Testis (tissue), 5 donors: ENCODE data around the gene TTYH2. TPM values are rescaled to one million over a fixed set of nuclear protein-coding genes. Genes with fewer than 3 reads are reported as not detected.

Experiments used
- DNase-seq: peaks from one replicate; pipeline ENCODE4 v3.0.0-alpha.2; 2019
- H3K27ac ChIP-seq, 2 donors: fragments of 200-600 bp; sonication (generic); one replicate each; pipeline ENCODE4 v1.5.1; 2019
- H3K27me3 ChIP-seq: fragments of 200-600 bp; sonication (generic); one replicate; pipeline ENCODE4 v1.5.1; 2019
- H3K36me3 ChIP-seq: fragments of 200-600 bp; sonication (generic); one replicate; pipeline ENCODE4 v1.5.1; 2017; ENCODE audit warnings: low read depth; ENCODE audit errors: missing control alignments
- H3K4me1 ChIP-seq: fragments of 200-600 bp; sonication (generic); one replicate; pipeline ENCODE4 v1.5.1; 2019
- H3K4me3 ChIP-seq, 2 donors: fragments of 200-600 bp; sonication (generic); one replicate each; pipeline ENCODE4 v1.5.1; 2017 to 2019
- H3K9me3 ChIP-seq: fragments of 200-600 bp; sonication (generic); one replicate; pipeline ENCODE4 v1.5.1; 2017
- CTCF ChIP-seq, 3 experiments: fragments of 450-650 bp in 2 of 3; fragments of 200-600 bp in 1 of 3; sonication (generic) in 1 of 3; IDR thresholded peaks; one replicate each; pipeline ENCODE4 v1.5.1; 2016 to 2019; ENCODE audit warnings: antibody characterized with exemption in 3 of 3, mild to moderate bottlenecking in 2 of 3, moderate library complexity in 1 of 3
- POLR2A ChIP-seq: fragments of 450-650 bp; IDR thresholded peaks from one replicate; pipeline ENCODE4 v1.6.1; 2017; ENCODE audit warnings: antibody characterized with exemption, mild to moderate bottlenecking, moderate library complexity
- WGBS, 2 donors: methylation state at CpG; one replicate each; pipeline ENCODE4 v1.1.5; 2018; 5-methylcytosine and 5-hydroxymethylcytosine counted together
- intact Hi-C: fragments of 100-400 bp; cut with DNase I; formaldehyde crosslinking; loops from one replicate; pipeline ENCODE4 v1.15.1; 2023; ENCODE audit warnings: low total_unique reads
- long read RNA-seq, 2 donors: transcript quantifications; one replicate each; lab custom pipeline, GENCODE V29; 2026
- polyA plus RNA-seq: library from polyadenylated mRNA; stranded (reverse); fragments of 350-450 nt; fragmentation: Illumina TruSeq; extraction: RNeasy Lipid Tissue Mini Kit (QIAGEN cat#74804); gene quantifications from one replicate; pipeline ENCODE4 v1.2.3, GENCODE V29; 2014; ENCODE audit warnings: low read depth, low replicate concordance; ENCODE audit not compliant: insufficient read depth
- total RNA-seq, 2 donors: library from RNA; depleted of rRNA; stranded (reverse); fragments of >200 nt; gene quantifications; one replicate each; pipeline ENCODE4 v1.2.3, GENCODE V29; 2016

The TTYH2 gene
- total RNA-seq (10 to 100 TPM; 69.7 to 73.5 TPM), polyA plus RNA-seq (52.7 TPM)
- long read RNA-seq, donor 1, transcript TTYH2-201 (14 exons, 3,490 nt) = major isoform, 5 of 33 reads
- long read RNA-seq, donor 1, partial matches to known transcripts = 28 of 33 reads
- long read RNA-seq, donor 1, other reads (novel, unspliced or antisense) = 0 of 33 reads
- long read RNA-seq, donor 2, partial matches to known transcripts = 20 of 25 reads
- long read RNA-seq, donor 2, other reads (novel, unspliced or antisense) = 0 of 25 reads

- H3K27me3 ChIP-seq = no peaks in the 10 kb centered on the region
- H3K36me3 ChIP-seq = no peaks in the 10 kb centered on the region
- peak; percentile 91 for DNase-seq
- peaks cover 37% of the 10 kb centered on the region for H3K4me1 ChIP-seq
- peak within 1 kb of the TSS; percentile 49 to 68 for H3K4me3 ChIP-seq
- TF ChIP-seq CTCF (IDR thresholded peaks at IDR 0.05) (peak in 2 of 3 experiments; percentile 17 to 31), POLR2A (no peak)
- H3K27ac ChIP-seq = peak within 1 kb of the TSS; percentile 64 to 83
- H3K9me3 ChIP-seq = no peaks in the 10 kb centered on the region
- 0 to 1% methylated on average over 20 to 43 of the region's 62 CpGs for WGBS, 2 donors
- intact Hi-C loops = loop anchor here (5.0 kb wide), 1 partner anchor 84 kb away; no protein-coding TSS in a partner anchor
Observed at GRCh38 chr17:74212913-74213791, at the start of gene TTYH2. TTYH2 (plus strand) TSS chr17:74213571; CDS start chr17:74213588, 17 bp downstream.

- H3K4me1 ChIP-seq = no peaks in the 10 kb centered on the region
- intact Hi-C loops = no loop called here
- no peaks in the 10 kb centered on the region for H3K36me3 ChIP-seq
- no peaks in the 10 kb centered on the region for H3K27me3 ChIP-seq
- 81 to 82% methylated on average over 7 of the region's 7 CpGs for WGBS, 2 donors
- no peak overlapping the region for H3K27ac ChIP-seq
- H3K9me3 ChIP-seq = no peaks in the 10 kb centered on the region
- DNase-seq = no peak
- TF ChIP-seq POLR2A (no peak), CTCF (IDR thresholded peaks at IDR 0.05) (no peak)
- no peak overlapping the region for H3K4me3 ChIP-seq
Observed at GRCh38 chr17:74163836-74164235, 49.5 kb upstream of the TTYH2 start.

- no peaks in the 10 kb centered on the region for H3K4me1 ChIP-seq
- 79 to 92% methylated on average over 9 of the region's 9 CpGs for WGBS, 2 donors
- H3K36me3 ChIP-seq = no peaks in the 10 kb centered on the region
- no peak overlapping the region for H3K27ac ChIP-seq
- no peak overlapping the region for H3K4me3 ChIP-seq
- TF ChIP-seq POLR2A (no peak), CTCF (IDR thresholded peaks at IDR 0.05) (no peak)
- H3K27me3 ChIP-seq = no peaks in the 10 kb centered on the region
- DNase-seq = no peak
- intact Hi-C loops = no loop called here
- H3K9me3 ChIP-seq = no peaks in the 10 kb centered on the region
Observed at GRCh38 chr17:74164446-74165045, 48.8 kb upstream of the TTYH2 start.

GRCh38 chr17:74165797-74166365, 47.5 kb upstream of the TTYH2 start:
- 85 to 89% methylated on average over 8 of the region's 8 CpGs for WGBS, 2 donors
- Histone ChIP-seq H3K36me3 (no peaks in the 10 kb centered on the region), H3K9me3 (no peaks in the 10 kb centered on the region), H3K27ac (no peak overlapping the region), H3K27me3 (no peaks in the 10 kb centered on the region), H3K4me3 (no peak overlapping the region), H3K4me1 (no peaks in the 10 kb centered on the region)
- intact Hi-C loops = no loop called here
- DNase-seq = no peak
- TF ChIP-seq POLR2A = no peak
- no peak for TF ChIP-seq CTCF (IDR thresholded peaks at IDR 0.05)
